ENCODE measurements around the gene SH3RF3.

Gene SH3RF3

DNA sequence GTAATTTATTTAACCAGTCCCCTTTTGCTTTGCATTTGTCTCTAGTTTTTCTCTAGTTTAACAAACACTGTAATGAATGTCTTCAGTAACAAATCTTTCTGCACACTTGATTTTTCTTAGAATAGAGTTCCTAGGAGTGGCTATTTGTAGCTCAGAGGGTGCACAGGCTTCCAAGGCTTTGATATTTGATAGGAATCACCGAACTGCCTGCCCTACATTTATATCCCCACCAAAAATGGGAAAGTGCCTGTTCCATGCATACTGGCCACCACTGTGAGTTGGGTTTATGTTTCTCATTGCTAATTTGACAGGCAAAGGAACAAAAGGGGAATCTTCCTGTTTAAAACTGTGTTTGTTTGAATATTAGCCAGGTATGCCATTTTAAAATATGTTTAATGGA is 238.7 kb downstream of the SH3RF3 start:
- in situ Hi-C loops (cut with HindIII; ENCODE audit: low sequenced_read_pairs): no loop called here

DNA sequence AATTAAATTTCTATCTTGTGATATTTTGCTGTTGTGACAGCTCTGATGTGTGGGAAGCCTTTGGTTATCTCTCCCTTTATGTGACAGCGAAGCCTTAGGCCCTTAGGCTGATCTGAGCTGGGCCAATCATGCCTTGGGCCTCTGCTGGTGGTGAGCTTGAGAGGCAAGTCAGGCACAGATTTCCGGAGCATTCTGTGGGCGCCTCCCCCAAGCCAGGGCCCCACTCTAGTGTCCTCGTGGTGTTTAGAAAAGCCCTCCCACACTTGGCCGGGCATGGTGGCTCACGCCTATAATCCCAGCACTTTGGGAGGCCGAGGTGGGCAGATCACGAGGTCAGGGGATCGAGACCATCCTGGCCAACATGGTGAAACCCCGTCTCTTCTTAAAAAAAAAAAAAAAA is 239.8 kb downstream of the SH3RF3 start:
- in situ Hi-C loops (cut with HindIII; ENCODE audit: low sequenced_read_pairs): no loop called here

DNA sequence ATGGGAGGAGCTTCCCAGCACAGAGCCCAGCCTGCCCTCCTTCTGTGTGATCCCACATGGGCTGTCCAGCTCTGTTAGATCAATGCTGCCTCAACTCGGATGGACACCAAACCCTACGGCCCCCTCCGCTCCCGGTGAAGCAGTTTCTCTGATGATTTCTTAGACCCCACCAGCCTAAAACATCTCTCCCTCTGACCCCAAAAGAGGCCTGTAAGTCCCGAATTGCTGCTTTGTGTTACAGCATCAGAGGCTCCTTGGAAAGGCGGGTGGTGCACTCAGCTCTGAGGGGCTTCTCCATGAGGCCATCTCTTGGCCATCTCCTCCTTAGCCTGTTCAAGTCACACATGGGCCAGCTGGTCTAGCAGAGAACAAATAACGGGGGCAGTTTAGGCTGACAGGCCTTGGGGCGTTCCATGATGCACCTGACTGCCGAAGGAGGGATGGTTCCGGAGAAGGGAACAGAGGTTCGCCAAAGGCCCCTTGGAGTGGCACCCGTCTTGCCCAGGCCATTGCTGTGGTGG is 240.7 kb downstream of the SH3RF3 start:
- in situ Hi-C loops (cut with HindIII; ENCODE audit: low sequenced_read_pairs): no loop called here

DNA sequence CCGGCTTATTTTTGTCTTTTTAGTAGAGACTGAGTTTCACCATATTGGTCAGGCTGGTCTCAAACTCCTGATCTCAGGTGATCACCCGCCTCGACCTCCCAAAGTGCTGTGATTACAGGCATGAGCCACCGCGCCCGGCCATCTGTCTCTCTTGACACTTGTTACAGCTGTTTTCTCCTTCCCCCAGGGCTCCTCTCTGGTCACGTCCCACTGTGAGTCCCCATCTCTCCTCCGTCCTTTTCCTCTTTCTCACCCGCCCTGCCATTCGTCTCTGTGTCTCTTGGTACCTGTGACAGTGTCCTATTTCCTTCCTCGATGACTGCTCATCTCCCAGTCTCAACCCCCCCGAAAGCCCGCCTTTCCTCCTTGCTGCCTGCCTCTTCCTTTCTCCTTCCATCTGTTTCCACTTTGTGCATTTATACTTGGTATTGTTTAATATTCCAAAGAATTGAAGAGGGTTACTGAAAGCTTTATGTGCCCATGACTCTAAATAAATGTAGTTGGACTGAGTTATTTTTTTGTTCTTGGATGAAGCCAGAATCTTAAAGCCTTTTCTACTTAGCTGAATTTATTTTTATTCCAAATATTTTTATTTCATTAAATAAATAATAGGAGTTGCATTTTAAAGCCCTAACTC is 241.5 kb downstream of the SH3RF3 start:
- in situ Hi-C loops (cut with HindIII; ENCODE audit: low sequenced_read_pairs): no loop called here

DNA sequence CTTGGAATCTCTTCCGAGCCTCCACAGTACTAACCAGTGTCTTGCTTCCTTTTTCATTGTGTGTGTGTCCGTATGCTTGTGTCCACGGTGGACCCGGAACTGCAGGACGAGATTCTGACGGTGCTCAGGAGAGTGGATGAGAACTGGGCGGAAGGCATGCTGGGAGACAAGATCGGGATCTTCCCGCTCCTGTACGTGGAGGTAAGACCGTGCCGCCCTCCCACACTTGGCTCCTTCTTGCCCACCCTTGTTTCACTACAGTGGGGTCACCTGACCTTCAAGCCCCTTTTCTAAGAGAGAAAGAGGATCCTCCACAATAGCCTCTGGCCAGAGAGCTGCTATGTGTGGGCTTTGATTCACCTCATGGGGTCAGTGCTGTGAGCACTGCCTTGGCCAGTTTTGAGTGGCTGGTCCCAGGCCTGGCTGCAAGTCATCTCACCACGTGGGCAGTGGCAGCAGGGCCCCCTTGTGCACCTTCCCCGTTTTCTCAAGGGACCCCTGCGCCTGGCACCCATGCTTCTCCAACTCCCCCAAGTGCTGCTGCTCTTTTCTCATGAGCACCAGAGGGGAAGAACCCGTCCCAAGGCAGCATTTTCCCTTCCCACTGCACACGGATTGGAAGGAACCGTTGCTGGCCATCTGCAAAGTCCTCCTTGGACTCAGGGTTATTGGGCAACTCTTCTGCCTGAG is 242.6 kb downstream of the SH3RF3 start:
- in situ Hi-C loops (cut with HindIII; ENCODE audit: low sequenced_read_pairs): no loop called here

DNA sequence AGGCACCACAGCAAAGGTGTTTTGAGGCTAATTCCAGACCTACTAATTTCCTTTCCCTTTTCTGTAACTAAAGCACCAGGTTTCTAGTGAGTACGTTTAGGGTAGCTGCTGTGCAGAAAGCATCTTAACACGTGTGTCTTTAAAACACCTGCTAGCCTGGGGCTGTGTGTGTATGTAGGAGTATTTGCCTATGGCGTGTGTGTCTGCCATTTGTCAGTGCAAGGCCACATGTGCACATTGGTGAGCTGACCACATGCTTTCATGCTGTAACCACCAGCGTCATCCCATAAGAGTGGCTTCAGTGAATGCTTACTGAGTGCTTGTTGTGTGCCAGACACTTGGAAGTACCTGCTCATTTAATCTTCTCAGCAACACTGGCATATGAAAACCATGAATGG is 243.2 kb downstream of the SH3RF3 start:
- in situ Hi-C loops (cut with HindIII; ENCODE audit: low sequenced_read_pairs): no loop called here

DNA sequence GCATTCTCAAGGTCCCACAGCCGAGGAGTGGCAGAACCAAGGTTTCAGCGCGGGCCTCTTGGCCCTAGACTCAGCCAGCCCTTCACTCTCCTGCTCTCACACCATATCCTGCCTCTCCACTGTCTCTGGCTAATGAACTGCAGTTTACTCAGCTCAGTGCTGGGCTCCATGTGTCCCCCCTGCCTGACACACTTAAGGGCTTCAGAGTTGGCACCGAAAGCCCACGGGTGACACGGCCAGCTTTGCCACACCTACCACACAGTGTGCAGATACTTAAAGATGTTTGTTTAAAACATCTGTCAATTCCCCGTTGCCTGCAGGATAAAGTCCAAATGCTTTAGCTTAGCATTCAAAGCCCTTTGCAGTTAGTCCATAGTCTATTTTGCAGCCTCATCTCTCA is 243.6 kb downstream of the SH3RF3 start:
- in situ Hi-C loops (cut with HindIII; ENCODE audit: low sequenced_read_pairs): no loop called here

DNA sequence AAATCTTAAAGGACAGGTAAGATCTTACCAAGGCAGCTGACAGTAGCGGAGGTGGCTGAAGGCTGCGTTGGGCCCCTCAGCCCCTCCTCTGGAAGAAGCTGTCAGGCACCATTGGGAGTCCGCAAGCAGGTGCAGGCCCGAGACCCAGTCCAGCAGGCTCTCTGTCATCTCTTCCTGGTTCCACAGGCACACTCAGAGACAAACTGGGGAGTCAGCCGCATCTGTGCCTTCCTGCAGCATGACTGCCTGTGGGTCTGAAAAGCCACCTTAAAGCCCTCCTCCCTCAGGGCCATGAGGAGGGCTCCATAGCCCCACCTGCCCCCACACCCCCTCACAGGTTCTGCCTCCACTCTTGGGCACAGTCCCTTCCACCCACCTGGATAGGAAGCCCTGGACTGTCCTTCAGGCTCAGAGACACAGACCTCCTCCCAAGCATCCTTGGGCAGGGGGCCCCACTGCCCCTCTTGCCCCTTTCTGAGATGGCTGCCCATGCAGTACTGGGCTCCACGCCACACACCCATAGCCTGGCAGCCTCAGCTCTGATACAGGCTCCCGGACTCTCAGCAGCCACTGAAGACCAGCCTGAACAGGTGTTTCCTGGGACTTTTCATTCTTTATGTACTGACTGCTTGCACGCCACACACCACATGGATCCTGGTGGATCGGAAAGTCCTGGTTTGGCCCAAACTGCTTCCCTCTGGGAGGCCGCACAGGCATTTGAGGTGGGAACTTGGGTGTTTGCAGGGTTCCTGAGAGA is 245.0 kb downstream of the SH3RF3 start:
- in situ Hi-C loops (cut with HindIII; ENCODE audit: low sequenced_read_pairs): no loop called here

DNA sequence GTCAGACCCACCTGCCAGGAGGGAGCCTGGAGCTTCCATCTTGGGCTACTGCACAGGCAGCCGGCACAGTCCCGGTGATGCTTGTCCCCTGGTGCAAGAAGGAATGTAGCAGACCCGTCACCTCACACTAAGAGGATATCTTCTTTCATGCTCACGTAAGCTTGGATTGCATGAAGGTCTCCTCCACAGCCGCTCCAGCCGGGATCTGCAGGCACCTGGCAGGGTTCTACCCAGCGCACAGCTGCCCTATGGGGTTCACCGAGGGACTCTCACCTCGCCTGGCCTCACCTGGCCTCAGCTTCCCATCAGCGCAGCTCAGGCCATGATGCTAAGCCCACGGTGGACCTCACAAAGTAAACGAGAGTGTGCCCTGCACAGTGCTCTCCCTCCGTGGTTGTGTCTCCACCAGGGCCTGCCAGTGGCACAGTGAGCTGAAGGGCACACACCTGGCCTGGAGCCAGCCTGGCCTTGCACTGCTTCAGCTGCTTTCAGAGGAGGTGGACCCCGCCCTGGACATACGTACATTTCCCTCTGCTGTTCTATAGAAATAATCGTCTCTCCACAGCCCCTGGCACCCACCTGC is 245.6 kb downstream of the SH3RF3 start:
- in situ Hi-C loops (cut with HindIII; ENCODE audit: low sequenced_read_pairs): loop anchor here (25.0 kb wide), 1 partner anchor 237 kb away; the partner anchor contains the start of gene SH3RF3

DNA sequence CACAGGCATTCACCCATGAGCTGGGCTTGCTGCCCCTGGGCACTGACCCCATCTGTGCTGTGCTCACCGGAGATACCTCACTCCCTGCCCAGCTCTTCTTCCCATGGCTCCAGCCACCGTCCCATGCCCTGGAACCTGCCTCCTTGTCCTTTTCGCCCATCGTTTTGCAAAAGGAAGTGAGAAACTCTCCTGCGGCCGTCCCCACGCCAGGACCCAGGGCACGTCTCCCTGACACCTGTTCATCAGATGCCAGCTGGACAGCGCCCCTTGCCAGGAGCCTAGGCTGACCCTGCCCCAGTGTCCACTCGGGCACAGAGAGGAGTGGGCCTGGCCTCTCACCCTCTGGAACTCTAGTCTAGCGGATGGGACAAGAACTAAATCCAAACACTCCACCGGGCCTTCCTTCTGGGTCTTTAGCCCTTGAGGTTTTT is 246.1 kb downstream of the SH3RF3 start:
- in situ Hi-C loops (cut with HindIII; ENCODE audit: low sequenced_read_pairs): loop anchor here (25.0 kb wide), 1 partner anchor 238 kb away; the partner anchor contains the start of gene SH3RF3

DNA sequence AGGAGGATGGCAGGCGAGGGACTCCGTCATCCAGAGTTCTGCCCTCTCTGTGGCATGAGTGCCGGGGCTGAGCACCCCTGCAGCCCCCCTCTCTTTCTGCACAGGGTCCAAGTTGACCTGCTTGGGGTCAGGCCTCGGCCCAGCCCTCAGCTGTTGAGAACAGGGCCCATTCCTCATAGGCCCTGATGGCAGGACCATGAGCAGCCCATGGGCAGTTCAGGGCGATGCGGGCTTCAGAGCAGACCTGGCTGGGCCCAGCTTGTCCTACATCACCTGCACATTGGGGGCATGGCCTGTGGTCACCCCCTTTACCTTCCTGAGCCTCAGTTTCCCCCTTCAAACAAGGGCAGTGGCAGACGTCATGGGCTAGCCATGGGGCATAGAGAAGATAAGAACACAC is 246.7 kb downstream of the SH3RF3 start:
- in situ Hi-C loops (cut with HindIII; ENCODE audit: low sequenced_read_pairs): loop anchor here (25.0 kb wide), 1 partner anchor 238 kb away; the partner anchor contains the start of gene SH3RF3

DNA sequence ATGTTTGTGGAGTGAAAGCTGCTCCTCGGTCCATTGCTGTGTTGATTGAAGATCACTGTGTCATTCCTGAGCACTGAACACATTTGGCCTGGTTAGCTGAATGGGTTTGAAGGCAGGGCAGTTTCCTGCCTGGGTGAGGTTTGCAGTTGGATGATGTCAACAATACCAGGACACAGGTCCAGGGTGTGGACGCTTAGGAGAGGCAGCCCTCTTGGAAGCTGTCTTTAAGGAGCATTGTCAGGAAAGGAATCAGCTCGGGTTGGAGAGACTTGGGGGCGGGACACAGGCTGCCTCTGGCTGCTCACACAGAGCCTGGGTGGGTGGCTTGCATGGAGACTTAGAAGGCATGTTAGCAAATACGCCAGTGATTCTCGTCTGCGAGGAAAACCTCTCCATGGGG is 247.1 kb downstream of the SH3RF3 start:
- in situ Hi-C loops (cut with HindIII; ENCODE audit: low sequenced_read_pairs): loop anchor here (25.0 kb wide), 1 partner anchor 239 kb away; the partner anchor contains the start of gene SH3RF3

DNA sequence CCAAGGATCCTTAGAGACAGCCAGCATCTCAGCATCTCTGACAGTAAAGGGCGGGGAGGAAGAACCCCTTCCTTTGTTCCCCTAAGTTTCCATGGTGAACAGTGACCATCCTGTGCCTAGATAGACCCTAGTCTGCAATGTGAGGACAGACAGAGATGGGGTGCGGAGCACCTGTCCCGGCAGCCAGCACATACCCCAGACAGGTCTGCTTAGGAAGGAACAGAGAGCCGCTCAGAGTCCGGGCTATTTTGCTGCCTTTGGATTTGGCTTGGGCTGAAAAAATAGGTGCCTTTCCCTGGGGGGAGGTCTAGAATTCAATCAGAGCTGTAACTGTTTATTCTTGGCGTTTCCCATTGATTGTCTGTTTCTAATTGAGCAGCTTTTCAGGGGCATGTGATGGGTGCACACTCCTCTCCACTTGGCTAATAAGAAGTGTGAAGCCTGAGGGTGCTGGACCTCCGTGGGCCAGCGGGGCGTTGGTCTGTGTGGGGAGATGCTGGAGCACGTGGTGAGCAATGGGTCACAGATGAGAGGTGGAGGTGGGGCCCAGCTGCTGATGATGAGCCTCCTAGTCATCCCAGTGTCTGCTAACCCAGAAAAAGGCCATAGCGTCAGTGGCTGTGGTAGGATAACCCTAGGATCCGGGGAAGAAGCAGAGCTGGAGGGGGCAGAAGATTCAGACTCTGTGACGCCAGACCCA is 247.9 kb downstream of the SH3RF3 start:
- in situ Hi-C loops (cut with HindIII; ENCODE audit: low sequenced_read_pairs): loop anchor here (25.0 kb wide), 1 partner anchor 240 kb away; the partner anchor contains the start of gene SH3RF3

DNA sequence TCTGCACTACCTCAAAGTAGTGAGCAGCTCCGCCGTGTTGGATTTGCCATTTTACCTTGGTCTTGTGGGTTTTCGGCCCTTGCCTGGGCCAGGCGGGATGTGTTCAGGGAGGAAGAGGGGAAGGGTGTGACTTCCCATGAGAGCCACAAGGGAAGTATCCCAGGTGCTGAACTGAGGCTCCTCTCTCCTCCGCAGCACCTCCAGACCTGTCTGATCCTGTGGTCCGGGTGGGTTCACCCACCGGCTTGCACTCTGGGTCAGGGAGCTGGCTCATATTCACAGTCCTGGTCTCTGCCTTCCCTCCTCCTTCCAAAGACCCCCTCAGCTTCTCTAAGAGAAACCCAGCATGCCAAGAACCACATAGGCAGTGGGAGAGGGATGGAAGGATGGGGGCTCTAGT is 249.0 kb downstream of the SH3RF3 start:
- in situ Hi-C loops (cut with HindIII; ENCODE audit: low sequenced_read_pairs): loop anchor here (25.0 kb wide), 1 partner anchor 241 kb away; the partner anchor contains the start of gene SH3RF3

DNA sequence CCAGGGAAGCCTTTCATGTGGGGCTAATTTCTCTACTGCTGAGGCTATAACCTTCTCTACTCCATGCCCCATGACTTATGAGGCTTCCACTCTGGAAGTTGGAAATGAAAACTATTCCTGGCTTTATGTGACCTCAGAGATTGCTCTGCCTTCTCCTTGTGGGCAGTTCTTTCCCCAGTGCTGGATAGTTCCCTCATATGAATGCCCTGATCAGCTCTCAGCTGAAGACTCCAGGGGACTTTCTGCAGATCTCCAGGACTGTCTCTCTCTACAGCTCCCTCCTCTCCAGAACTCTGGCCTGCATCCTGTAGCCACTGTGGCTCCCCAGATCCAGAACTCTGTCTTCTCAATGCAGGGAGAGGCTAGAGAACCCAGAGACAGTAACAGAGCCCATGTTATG is 249.7 kb downstream of the SH3RF3 start:
- in situ Hi-C loops (cut with HindIII; ENCODE audit: low sequenced_read_pairs): loop anchor here (25.0 kb wide), 1 partner anchor 241 kb away; the partner anchor contains the start of gene SH3RF3

DNA sequence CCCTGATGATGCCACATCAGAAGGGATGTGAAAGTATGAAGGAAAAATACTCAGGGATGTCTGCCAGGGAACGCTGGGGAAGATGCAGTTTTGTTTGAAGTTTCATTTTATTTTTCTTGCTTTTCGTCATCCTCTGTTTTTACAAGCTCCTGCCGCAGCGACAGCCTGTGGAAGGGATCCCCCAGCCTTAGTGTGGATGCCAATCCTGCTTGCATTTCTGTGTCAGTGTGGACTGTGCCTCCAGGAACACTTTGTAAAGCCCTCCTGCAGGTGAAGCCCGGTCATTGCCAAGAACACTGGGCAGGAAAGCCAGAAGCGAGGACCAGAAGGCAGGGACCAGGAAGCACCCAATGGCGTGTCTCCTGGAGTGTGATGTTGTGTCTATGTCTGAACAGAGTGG is 250.5 kb downstream of the SH3RF3 start:
- in situ Hi-C loops (cut with HindIII; ENCODE audit: low sequenced_read_pairs): loop anchor here (25.0 kb wide), 1 partner anchor 242 kb away; the partner anchor contains the start of gene SH3RF3

DNA sequence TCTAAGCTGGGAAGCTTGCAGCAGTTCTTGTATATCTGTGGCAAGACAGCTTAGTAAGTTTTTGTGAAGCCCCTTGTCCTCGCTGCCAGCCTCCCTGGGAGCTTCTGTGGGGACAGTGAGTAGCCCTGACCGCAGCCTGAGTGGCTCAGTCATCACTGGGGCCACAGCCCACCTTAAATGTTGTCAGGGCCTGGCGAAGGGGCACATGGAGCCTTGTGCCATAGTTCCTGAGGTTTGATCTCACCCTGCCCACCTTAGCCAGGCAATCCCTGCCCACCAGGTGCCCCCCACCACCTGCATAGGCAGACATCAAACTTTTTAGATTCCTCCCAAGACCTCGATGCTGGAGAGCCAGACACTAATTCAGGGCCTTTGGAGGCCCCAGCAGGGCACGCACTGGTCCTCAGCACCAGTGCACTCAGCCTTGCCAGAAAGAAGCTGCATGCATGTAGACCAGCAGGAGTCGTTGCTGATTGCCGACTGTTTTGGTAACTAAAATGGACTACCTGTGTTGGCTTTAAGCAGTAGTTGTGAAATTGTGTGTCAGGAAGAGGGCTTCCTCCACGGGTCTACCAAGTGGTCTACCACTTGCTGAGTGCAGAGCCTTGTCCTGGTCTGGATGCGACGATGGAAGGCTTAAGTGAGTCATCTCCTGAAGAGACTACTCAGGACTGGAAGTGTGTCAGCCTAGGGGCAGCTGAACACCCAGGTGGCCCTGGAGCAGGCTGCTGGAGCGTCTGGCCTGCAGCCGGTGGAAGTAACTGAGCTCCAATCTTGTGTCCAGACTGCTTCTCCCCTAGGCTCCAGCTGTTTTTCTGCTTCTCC is 251.7 kb downstream of the SH3RF3 start:
- in situ Hi-C loops (cut with HindIII; ENCODE audit: low sequenced_read_pairs): loop anchor here (25.0 kb wide), 1 partner anchor 243 kb away; the partner anchor contains the start of gene SH3RF3

DNA sequence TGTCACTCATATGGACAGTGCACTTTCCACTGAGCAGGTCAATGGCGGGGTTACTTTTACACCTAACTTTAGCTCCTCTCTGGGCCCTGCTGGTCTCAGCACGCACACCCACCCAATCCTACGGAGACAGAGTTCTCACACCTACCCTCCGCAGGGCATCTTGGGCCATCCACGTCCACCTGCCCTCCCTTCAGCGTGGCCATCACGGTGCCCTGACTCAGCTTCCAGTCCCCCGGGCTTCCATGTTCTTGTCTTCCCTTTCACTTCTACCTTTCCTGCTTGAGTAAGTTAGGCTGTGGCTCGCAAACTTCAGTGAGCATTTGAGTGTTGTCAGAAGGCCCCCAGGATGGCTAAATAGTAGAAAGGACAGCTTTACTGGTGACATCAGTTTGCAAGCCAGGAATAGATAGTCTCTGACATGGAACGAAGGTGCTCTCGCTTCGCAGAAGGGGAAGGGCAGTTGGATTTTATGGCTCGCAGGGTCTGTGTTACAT is 252.4 kb downstream of the SH3RF3 start:
- in situ Hi-C loops (cut with HindIII; ENCODE audit: low sequenced_read_pairs): loop anchor here (25.0 kb wide), 1 partner anchor 244 kb away; the partner anchor contains the start of gene SH3RF3

Measured in DLD1 (cell line).